Astrocyte of the spinal cord (primary cell): ENCODE data around the gene KLF7.

Experiments
- DNase-seq: peaks from one replicate; pipeline ENCODE4 v3.0.0; 2011; ENCODE audit warnings: low read depth, low spot score
- H3K4me3 ChIP-seq: 2 replicates; pipeline ENCODE4 v1.5.1; 2011; ENCODE audit warnings: low read depth, mild to moderate bottlenecking, low read length, moderate library complexity
- CTCF ChIP-seq: IDR thresholded peaks from 2 replicates; pipeline ENCODE4 v1.5.1; 2012; ENCODE audit warnings: low read depth, mild to moderate bottlenecking, low read length, inconsistent platforms
- in situ Hi-C: cut with HindIII; loops from 2 replicates; pipeline ENCODE4 v1.10.0; 2017; ENCODE audit warnings: low sequenced_read_pairs

The KLF7 gene

DNA sequence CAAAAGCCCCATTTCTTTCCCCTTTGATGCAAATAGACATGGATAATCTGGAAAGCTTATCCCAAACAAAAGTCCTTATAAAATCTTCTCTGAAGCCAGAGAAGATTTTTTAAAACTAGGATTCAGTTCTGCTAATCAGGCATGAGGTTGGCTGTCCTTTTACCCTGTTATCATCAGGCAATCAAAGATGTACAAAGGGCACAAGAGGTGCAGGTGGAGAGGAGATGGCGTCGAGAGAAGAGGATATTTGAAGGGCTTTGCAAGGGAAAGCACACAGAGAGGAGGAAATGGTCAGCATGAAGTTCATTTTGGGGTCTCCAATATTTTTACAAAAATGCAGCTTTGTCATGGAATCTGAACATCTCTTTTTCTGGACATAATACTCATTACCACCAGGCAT, 88.5 kb downstream of the KLF7 start:
- in situ Hi-C loops = no loop called here
- no peak for TF ChIP-seq CTCF
- no peak overlapping the region for H3K4me3 ChIP-seq
- no peak for DNase-seq

GRCh38 chr2:207075456-207075855, 90.3 kb downstream of the KLF7 start:
- in situ Hi-C loops = no loop called here
- TF ChIP-seq CTCF = no peak
- DNase-seq = no peak
- H3K4me3 ChIP-seq = no peak overlapping the region

- DNase-seq = no peak
- in situ Hi-C loops = no loop called here
- no peak for TF ChIP-seq CTCF
- H3K4me3 ChIP-seq = no peak overlapping the region
These were observed 91.7 kb downstream of the KLF7 start for GRCh38 chr2:207073801-207074678.

DNA sequence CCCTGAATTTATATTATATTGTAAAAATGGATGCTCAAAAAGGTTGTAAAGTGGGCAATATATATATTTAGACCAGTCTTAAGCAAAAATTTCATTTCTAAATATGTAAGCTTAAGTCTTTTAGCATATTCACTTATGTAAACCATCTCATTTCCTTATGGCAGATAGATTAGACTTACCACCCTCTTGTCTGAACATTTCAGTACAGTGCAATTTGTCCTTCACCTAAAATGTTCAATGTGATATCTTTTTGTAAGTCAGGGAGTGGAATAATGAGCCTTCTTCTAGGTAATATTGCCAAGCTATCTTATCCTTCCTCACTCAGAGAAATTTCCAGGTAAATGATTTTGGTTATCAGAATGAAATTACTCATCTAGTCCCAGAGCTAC, 92.3 kb downstream of the KLF7 start:
- in situ Hi-C loops = no loop called here
- no peak for DNase-seq
- no peak overlapping the region for H3K4me3 ChIP-seq
- no peak for TF ChIP-seq CTCF

DNA sequence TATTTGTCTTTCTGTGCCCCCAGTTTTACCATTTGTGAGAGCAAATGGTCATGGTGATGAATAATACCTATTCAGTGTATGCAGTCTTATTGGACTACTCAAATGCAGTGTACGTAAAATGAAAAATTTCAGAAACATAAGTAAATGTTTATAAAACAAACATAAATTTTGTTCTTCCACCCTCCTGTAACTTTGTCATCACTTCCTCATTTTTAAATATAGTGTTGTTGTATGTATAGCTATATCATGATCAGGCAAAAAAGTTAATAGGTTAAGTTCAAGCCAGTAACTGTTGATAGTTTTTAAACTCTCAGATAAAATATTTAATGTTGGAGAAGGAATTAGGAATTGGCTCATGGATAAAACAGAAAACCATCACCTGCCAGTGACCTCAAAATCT, 93.2 kb downstream of the KLF7 start:
- no peak overlapping the region for H3K4me3 ChIP-seq
- no peak for TF ChIP-seq CTCF
- DNase-seq = no peak
- in situ Hi-C loops = no loop called here

DNA sequence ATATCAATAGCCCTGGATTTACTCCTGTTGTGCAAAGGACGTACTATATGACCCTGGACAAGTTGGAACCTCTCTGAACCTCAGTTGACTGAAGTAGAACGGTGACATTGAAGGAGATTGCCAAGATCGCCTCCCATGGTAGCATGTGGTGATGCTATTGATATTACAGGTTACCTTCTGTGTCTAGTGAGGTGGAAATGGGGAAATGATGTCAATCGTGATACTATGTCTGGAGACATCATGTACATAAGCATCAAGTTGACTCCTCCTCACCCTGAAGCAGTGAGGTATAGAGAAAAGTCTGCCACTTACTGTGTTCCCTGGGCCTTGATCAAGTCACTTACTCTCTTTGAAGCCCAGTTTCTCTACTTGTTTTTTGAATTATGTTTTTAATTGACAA, 93.9 kb downstream of the KLF7 start:
- in situ Hi-C loops = no loop called here
- TF ChIP-seq CTCF = no peak

GRCh38 chr2:207067473-207067872, 98.3 kb downstream of the KLF7 start:
- no peak for DNase-seq
- TF ChIP-seq CTCF = no peak
- no peak overlapping the region for H3K4me3 ChIP-seq
- in situ Hi-C loops = no loop called here

More for the DNA sequence above, 93.9 kb downstream of the KLF7 start:
- DNase-seq = no peak
- no peak overlapping the region for H3K4me3 ChIP-seq
